ENCODE measurements around the gene PIK3R5.

PIK3R5 gene

GRCh38 chr17:8924595-8924994, 40.9 kb downstream of the PIK3R5 start:
- no peak for DNase-seq (ENCODE audit: low read depth)

GRCh38 chr17:8923762-8924161, 41.7 kb downstream of the PIK3R5 start:
- no peak for DNase-seq (ENCODE audit: low read depth)

- DNase-seq (ENCODE audit: low read depth) = no peak
Measured at GRCh38 chr17:8922928-8923327, 42.6 kb downstream of the PIK3R5 start.

GRCh38 chr17:8922451-8922850, 43.1 kb downstream of the PIK3R5 start:
- no peak for DNase-seq (ENCODE audit: low read depth)

- no peak for DNase-seq (ENCODE audit: low read depth)
Measured at GRCh38 chr17:8921147-8921546, 44.4 kb downstream of the PIK3R5 start.

GRCh38 chr17:8918807-8919465, 46.6 kb downstream of the PIK3R5 start:
- no peak for DNase-seq (ENCODE audit: low read depth)

- DNase-seq (ENCODE audit: low read depth) = no peak
Measured at GRCh38 chr17:8916466-8916865, 49.0 kb downstream of the PIK3R5 start.

GRCh38 chr17:8914554-8914953, 51.0 kb downstream of the PIK3R5 start:
- no peak for DNase-seq (ENCODE audit: low read depth)

GRCh38 chr17:8913879-8914278, 51.6 kb downstream of the PIK3R5 start:
- DNase-seq (ENCODE audit: low read depth) = no peak

GRCh38 chr17:8913091-8913490, 52.4 kb downstream of the PIK3R5 start:
- DNase-seq (ENCODE audit: low read depth) = no peak

- no peak for DNase-seq (ENCODE audit: low read depth)
Measured at GRCh38 chr17:8912084-8912981, 53.2 kb downstream of the PIK3R5 start.

GRCh38 chr17:8910969-8911604, 54.4 kb downstream of the PIK3R5 start:
- no peak for DNase-seq (ENCODE audit: low read depth)

- no peak for DNase-seq (ENCODE audit: low read depth)
Measured at GRCh38 chr17:8909586-8910270, 55.8 kb downstream of the PIK3R5 start.

GRCh38 chr17:8905331-8905730, 60.2 kb downstream of the PIK3R5 start:
- no peak for DNase-seq (ENCODE audit: low read depth)

- DNase-seq (ENCODE audit: low read depth) = no peak
Measured at GRCh38 chr17:8904686-8905085, 60.8 kb downstream of the PIK3R5 start.

- DNase-seq (ENCODE audit: low read depth) = no peak
Measured at GRCh38 chr17:8904201-8904600, 61.3 kb downstream of the PIK3R5 start.

- no peak for DNase-seq (ENCODE audit: low read depth)
Measured at GRCh38 chr17:8900626-8901585, 64.6 kb downstream of the PIK3R5 start.

GRCh38 chr17:8900207-8900606, 65.3 kb downstream of the PIK3R5 start:
- DNase-seq (ENCODE audit: low read depth) = no peak

- no peak for DNase-seq (ENCODE audit: low read depth)
Measured at GRCh38 chr17:8898636-8899035, 66.9 kb downstream of the PIK3R5 start.

GRCh38 chr17:8898126-8898525, 67.4 kb downstream of the PIK3R5 start:
- DNase-seq (ENCODE audit: low read depth) = no peak
